ENCODE results near the gene FJX1.

Gene FJX1

GRCh38 chr11:35608502-35608901 is 9.8 kb upstream of the FJX1 start:
- DNase-seq, result no peak

- DNase-seq, result no peak
Observed at GRCh38 chr11:35609656-35610055, 8.6 kb upstream of the FJX1 start.

- no peak for DNase-seq
Observed at GRCh38 chr11:35610631-35611030, 7.6 kb upstream of the FJX1 start.

- DNase-seq, result no peak
Observed at GRCh38 chr11:35611741-35612140, 6.5 kb upstream of the FJX1 start.

- no peak for DNase-seq
Observed at GRCh38 chr11:35614939-35615569, 3.2 kb upstream of the FJX1 start.

GRCh38 chr11:35615921-35616900 is 2.0 kb upstream of the FJX1 start:
- DNase-seq, result peak; percentile 6

GRCh38 chr11:35617316-35617686 is 959 bp upstream of the FJX1 start:
- DNase-seq, result no peak

- DNase-seq, result no peak
Observed at GRCh38 chr11:35618497-35619115, 346 bp downstream of the FJX1 start.

- DNase-seq, result peak; percentile 56
Observed at GRCh38 chr11:35619116-35619854, 1.0 kb downstream of the FJX1 start.

GRCh38 chr11:35619855-35620640 is 1.8 kb downstream of the FJX1 start:
- peak; percentile 20 for DNase-seq

- DNase-seq, result no peak
Observed at GRCh38 chr11:35620795-35621194, 2.5 kb downstream of the FJX1 start.

- DNase-seq, result no peak
Observed at GRCh38 chr11:35621620-35622019, 3.4 kb downstream of the FJX1 start.

- no peak for DNase-seq
Observed at GRCh38 chr11:35622070-35622469, 3.8 kb downstream of the FJX1 start.

- no peak for DNase-seq
Observed at GRCh38 chr11:35623621-35624168, 5.4 kb downstream of the FJX1 start.

- no peak for DNase-seq
Observed at GRCh38 chr11:35624316-35624715, 6.1 kb downstream of the FJX1 start.

GRCh38 chr11:35624781-35625180 is 6.5 kb downstream of the FJX1 start:
- no peak for DNase-seq

- DNase-seq, result no peak
Observed at GRCh38 chr11:35626501-35626900, 8.2 kb downstream of the FJX1 start.

- DNase-seq, result no peak
Observed at GRCh38 chr11:35629511-35629910, 11.3 kb downstream of the FJX1 start.

GRCh38 chr11:35629914-35630313 is 11.7 kb downstream of the FJX1 start:
- DNase-seq, result peak; percentile 9

GRCh38 chr11:35631891-35632290 is 13.6 kb downstream of the FJX1 start:
- no peak for DNase-seq

- DNase-seq, result no peak
Observed at GRCh38 chr11:35632301-35632700, 14.0 kb downstream of the FJX1 start.
